GM23338 (cell line): ENCODE results near the gene ADD1. TPM values are rescaled to one million over a fixed set of nuclear protein-coding genes. Genes with fewer than 3 reads are reported as not detected.

ENCODE experiments used
- ATAC-seq: fragments of 200-7000 bp; cut with Tn5 transposase; 3 replicates; pipeline ENCODE4 v1.9.1; 2020
- DNase-seq: peaks from one replicate; pipeline ENCODE4 v3.0.0-alpha.2; 2015; ENCODE audit warnings: low spot score
- H2AFZ ChIP-seq: fragments of 200-600 bp; sonication (generic); 2 replicates; pipeline ENCODE4 v1.8.0; 2016; ENCODE audit warnings: antibody characterized with exemption, mild to moderate bottlenecking, moderate library complexity
- H3F3A ChIP-seq: fragments of 200-600 bp; sonication (generic); replicated peaks from 2 replicates; pipeline ENCODE4 v1.8.0; 2017; ENCODE audit warnings: antibody characterized with exemption, mixed run types, low read depth
- H3K27ac ChIP-seq: fragments of 200-600 bp; sonication (generic); 2 replicates; pipeline ENCODE4 v1.6.1; 2016; ENCODE audit warnings: low read depth
- H3K27me3 ChIP-seq: fragments of 200-600 bp; sonication (generic); 2 replicates; pipeline ENCODE4 v1.8.0; 2016; ENCODE audit warnings: mild to moderate bottlenecking, mixed run types, moderate library complexity; ENCODE audit not compliant: insufficient read depth
- H3K36me3 ChIP-seq: fragments of 200-600 bp; sonication (generic); 2 replicates; pipeline ENCODE4 v1.8.0; 2016; ENCODE audit warnings: mild to moderate bottlenecking; ENCODE audit not compliant: insufficient read depth
- H3K4me1 ChIP-seq: fragments of 200-600 bp; sonication (generic); 2 replicates; pipeline ENCODE4 v1.8.0; 2016; ENCODE audit warnings: mild to moderate bottlenecking, moderate library complexity; ENCODE audit not compliant: insufficient read depth
- H3K4me2 ChIP-seq: fragments of 200-600 bp; sonication (generic); 2 replicates; pipeline ENCODE4 v1.7.1; 2017; ENCODE audit warnings: mixed run types
- H3K4me3 ChIP-seq: fragments of 200-600 bp; sonication (generic); 2 replicates; pipeline ENCODE4 v1.6.1; 2016; ENCODE audit warnings: mixed run types
- H3K79me2 ChIP-seq: fragments of 200-600 bp; sonication (generic); replicated peaks from 2 replicates; pipeline ENCODE4 v1.8.0; 2017; ENCODE audit warnings: mild to moderate bottlenecking; ENCODE audit not compliant: insufficient read depth
- H3K9me2 ChIP-seq: fragments of 200-600 bp; sonication (generic); 2 replicates; pipeline ENCODE4 v1.8.0; 2017; ENCODE audit not compliant: insufficient read depth
- H4K20me1 ChIP-seq: fragments of 200-600 bp; sonication (generic); replicated peaks from 2 replicates; pipeline ENCODE4 v1.8.0; 2017; ENCODE audit warnings: mild to moderate bottlenecking; ENCODE audit not compliant: insufficient read depth
- H3K27ac Mint-ChIP-seq: 2 replicates; pipeline ENCODE4 v1.8.0; 2020; ENCODE audit warnings: inconsistent platforms, mild to moderate bottlenecking, moderate library complexity, mixed read lengths
- H3K27me3 Mint-ChIP-seq: 3 replicates; pipeline ENCODE4 v1.8.0; 2022; ENCODE audit warnings: low read depth, mild to moderate bottlenecking, moderate library complexity, mixed read lengths, inconsistent platforms; ENCODE audit not compliant: insufficient read depth, poor library complexity
- H3K36me3 Mint-ChIP-seq: 3 replicates; pipeline ENCODE4 v1.8.0; 2021; ENCODE audit warnings: low read depth, mild to moderate bottlenecking, inconsistent platforms, moderate library complexity, mixed read lengths
- H3K4me1 Mint-ChIP-seq: 3 replicates; pipeline ENCODE4 v1.8.0; 2020; ENCODE audit warnings: mild to moderate bottlenecking, inconsistent platforms, mixed read lengths
- H3K4me3 Mint-ChIP-seq: 3 replicates; pipeline ENCODE4 v1.8.0; 2021; ENCODE audit warnings: moderate library complexity, mild to moderate bottlenecking, inconsistent platforms, mixed read lengths
- H3K9me3 Mint-ChIP-seq: 3 replicates; pipeline ENCODE4 v1.8.0; 2020; ENCODE audit warnings: moderate library complexity, mild to moderate bottlenecking, inconsistent platforms, mixed read lengths
- CREB1 ChIP-seq: fragments of 250-450 bp; sonication (Bioruptor Pico); IDR thresholded peaks from 2 replicates; pipeline ENCODE4 v1.5.0; 2020; ENCODE audit warnings: low read depth, mild to moderate bottlenecking, moderate library complexity
- CTCF ChIP-seq, 2 experiments: fragments of 200-600 bp in 1 of 2; sonication (generic) in 1 of 2; conservative IDR thresholded peaks; 2 replicates each; pipeline versions ENCODE4 v1.5.1 to v1.6.1; 2016 to 2017; ENCODE audit warnings: antibody characterized with exemption in 2 of 2, low read depth in 2 of 2, mild to moderate bottlenecking in 2 of 2, moderate library complexity in 1 of 2
- ETS1 ChIP-seq: IDR thresholded peaks from 2 replicates; pipeline ENCODE4 v1.6.1; 2016; ENCODE audit warnings: antibody characterized with exemption
- EZH2 ChIP-seq: fragments of 200-600 bp; sonication (generic); IDR thresholded peaks from one replicate; pipeline ENCODE4 v1.8.0; 2017; ENCODE audit warnings: antibody characterized with exemption, mild to moderate bottlenecking, low read depth; ENCODE audit not compliant: unreplicated experiment
- EZH2phosphoT487 ChIP-seq: fragments of 200-600 bp; sonication (generic); IDR thresholded peaks from one replicate; pipeline ENCODE4 v1.8.1; 2018; ENCODE audit warnings: antibody characterized with exemption; ENCODE audit not compliant: unreplicated experiment
- JUNB ChIP-seq: IDR thresholded peaks from one replicate; pipeline ENCODE4 v1.6.1; 2016; ENCODE audit warnings: antibody characterized with exemption; ENCODE audit not compliant: unreplicated experiment
- NANOG ChIP-seq: IDR thresholded peaks from 2 replicates; pipeline ENCODE4 v1.6.1; 2016; ENCODE audit warnings: antibody characterized with exemption, borderline replicate concordance
- POLR2AphosphoS5 ChIP-seq: IDR thresholded peaks from 2 replicates; pipeline ENCODE4 v1.6.1; 2016; ENCODE audit warnings: antibody characterized with exemption, low read depth
- REST ChIP-seq: IDR thresholded peaks from one replicate; pipeline ENCODE4 v1.6.1; 2018; ENCODE audit warnings: antibody characterized with exemption; ENCODE audit not compliant: unreplicated experiment
- STAT1 ChIP-seq: IDR thresholded peaks from one replicate; pipeline ENCODE4 v1.6.1; 2016; ENCODE audit warnings: antibody characterized with exemption; ENCODE audit not compliant: unreplicated experiment
- ZNF114 ChIP-seq: fragments of 250-450 bp; sonication (Bioruptor Pico); IDR thresholded peaks from 2 replicates; pipeline ENCODE4 v1.5.0; 2020; ENCODE audit warnings: mild to moderate bottlenecking, moderate library complexity
- ZNF331 ChIP-seq: fragments of 250-450 bp; sonication (Bioruptor Pico); IDR thresholded peaks from 2 replicates; pipeline ENCODE4 v1.5.0; 2020; ENCODE audit warnings: low read depth, mild to moderate bottlenecking, moderate library complexity
- ZNF462 ChIP-seq: fragments of 250-450 bp; sonication (Bioruptor Pico); IDR thresholded peaks from 2 replicates; pipeline ENCODE4 v1.5.0; 2020; ENCODE audit warnings: mild to moderate bottlenecking, moderate library complexity
- polyA plus RNA-seq: library from polyadenylated mRNA; unstranded; fragments of >200 nt; fragmentation: Nextera tagmentation; extraction: Ambion mirVana; gene quantifications from 2 replicates; pipeline ENCODE4 v1.2.1, GENCODE V29; 2016
- total RNA-seq: library from RNA; depleted of rRNA; stranded (reverse); fragments of >200 nt; shearing (Covaris generic); gene quantifications from 2 replicates; pipeline ENCODE4 v1.2.3, GENCODE V29; 2014

The ADD1 gene
- total and polyA plus RNA-seq, 2 experiments from 2014 or later: 126 to 144 TPM

- Histone ChIP-seq H4K20me1 (no peaks in the 10 kb centered on the region; the same call in 1 of the 2 replicates), H3K4me1 (peaks cover 10% of the 10 kb centered on the region), H3K4me3 (no peak overlapping the region), H2AFZ (no peak overlapping the region), H3K9me2 (no peaks in the 10 kb centered on the region), H3K4me2 (no peak overlapping the region), H3K27ac (0 out of 2 replicates have a peak overlapping the region, but pooled peaks have one; percentile 29), H3F3A (0 out of 2 replicates have a peak, but pooled peaks cover 5% of the 10 kb centered on the region), H3K36me3 (no peaks in the 10 kb centered on the region; the same call in 1 of the 2 replicates), H3K27me3 (no peaks in the 10 kb centered on the region), H3K79me2 (peaks cover 72% of the 10 kb centered on the region)
- H3K27me3 Mint-ChIP-seq: peaks cover 2% of the 10 kb centered on the region
- DNase-seq: no peak
- no peaks in the 10 kb centered on the region for H3K9me3 Mint-ChIP-seq
- TF ChIP-seq EZH2phosphoT487 (no peak), ZNF114 (CRISPR knock-in tag) (no peak), ZNF462 (CRISPR knock-in tag) (no peak), POLR2AphosphoS5 (no peak), CREB1 (CRISPR knock-in tag) (no peak), ZNF331 (CRISPR knock-in tag) (no peak), NANOG (no peak), ETS1 (no peak), REST (no peak), CTCF (conservative IDR thresholded peaks at IDR 0.05; ENCODE audit: low read depth in 2 of 2) (no peak), JUNB (no peak), EZH2 (no peak), STAT1 (no peak)
- no peak overlapping the region for H3K27ac Mint-ChIP-seq
- no peak overlapping the region for H3K4me3 Mint-ChIP-seq
- H3K36me3 Mint-ChIP-seq: peaks cover 24% of the 10 kb centered on the region
- peaks cover 3% of the 10 kb centered on the region for H3K4me1 Mint-ChIP-seq
- ATAC-seq: no peak
Measured at GRCh38 chr4:2874861-2875260, 31.2 kb downstream of the ADD1 start.
